Ectodermal cell (in vitro differentiated cells): ENCODE results near the gene RHBG.

Experiments
- H3K27ac ChIP-seq: 2 replicates; pipeline ENCODE4 v1.7.0; 2013; ENCODE audit warnings: mild to moderate bottlenecking, low read depth, low read length; ENCODE audit not compliant: insufficient read depth, poor library complexity, severe bottlenecking
- H3K27me3 ChIP-seq: 2 replicates; pipeline ENCODE4 v1.7.0; 2013; ENCODE audit warnings: mild to moderate bottlenecking, low read length; ENCODE audit not compliant: insufficient read depth, control insufficient read depth, poor library complexity, severe bottlenecking
- H3K36me3 ChIP-seq: one replicate; pipeline ENCODE4 v1.7.0; 2013; ENCODE audit warnings: low read length; ENCODE audit not compliant: control insufficient read depth, insufficient read depth
- H3K4me1 ChIP-seq: one replicate; pipeline ENCODE4 v1.7.0; 2013; ENCODE audit warnings: low read length; ENCODE audit not compliant: control insufficient read depth, insufficient read depth
- H3K4me3 ChIP-seq: 2 replicates; pipeline ENCODE4 v1.7.0; 2013; ENCODE audit warnings: low read depth, low read length, control low read depth; ENCODE audit not compliant: insufficient read depth
- H3K9me3 ChIP-seq: 2 replicates; pipeline ENCODE4 v1.7.0; 2013; ENCODE audit warnings: mild to moderate bottlenecking, low read length, moderate library complexity; ENCODE audit not compliant: control insufficient read depth
- WGBS, 2 experiments: methylation state at CpG; one replicate each; pipeline ENCODE4 v1.1.7; 2013; ENCODE audit warnings: missing lambda C conversion rate in 2 of 2; 5-methylcytosine and 5-hydroxymethylcytosine counted together

Gene RHBG

GRCh38 chr1:156405670-156406069, 36.7 kb downstream of the RHBG start:
- no peak overlapping the region for H3K27ac ChIP-seq
- H3K4me1 ChIP-seq: peaks cover 11% of the 10 kb centered on the region
- H3K27me3 ChIP-seq: peaks cover 93% of the 10 kb centered on the region
- no peaks in the 10 kb centered on the region for H3K9me3 ChIP-seq
- H3K4me3 ChIP-seq: no peak overlapping the region
- WGBS, 2 experiments: 64 to 80% methylated on average over 5 of the region's 5 CpGs
- no peaks in the 10 kb centered on the region for H3K36me3 ChIP-seq

GRCh38 chr1:156406251-156406650, 37.2 kb downstream of the RHBG start:
- 76 to 81% methylated on average over 6 of the region's 6 CpGs for WGBS, 2 experiments
- Histone ChIP-seq H3K9me3 (no peaks in the 10 kb centered on the region), H3K27me3 (peaks cover 93% of the 10 kb centered on the region), H3K4me3 (no peak overlapping the region), H3K36me3 (no peaks in the 10 kb centered on the region), H3K4me1 (peaks cover 9% of the 10 kb centered on the region), H3K27ac (no peak overlapping the region)

GRCh38 chr1:156407344-156407743, 38.3 kb downstream of the RHBG start:
- H3K9me3 ChIP-seq: no peaks in the 10 kb centered on the region
- 88 to 89% methylated on average over 6 of the region's 6 CpGs for WGBS, 2 experiments
- no peak overlapping the region for H3K27ac ChIP-seq
- peaks cover 93% of the 10 kb centered on the region for H3K27me3 ChIP-seq
- H3K4me1 ChIP-seq: no peaks in the 10 kb centered on the region
- H3K36me3 ChIP-seq: no peaks in the 10 kb centered on the region
- H3K4me3 ChIP-seq: no peak overlapping the region

- peaks cover 93% of the 10 kb centered on the region for H3K27me3 ChIP-seq
- H3K4me1 ChIP-seq: no peaks in the 10 kb centered on the region
- no peak overlapping the region for H3K27ac ChIP-seq
- 89 to 91% methylated on average over 10 of the region's 10 CpGs for WGBS, 2 experiments
- H3K9me3 ChIP-seq: no peaks in the 10 kb centered on the region
- H3K4me3 ChIP-seq: no peak overlapping the region
- no peaks in the 10 kb centered on the region for H3K36me3 ChIP-seq
These were observed 38.7 kb downstream of the RHBG start for GRCh38 chr1:156407760-156408159.

DNA sequence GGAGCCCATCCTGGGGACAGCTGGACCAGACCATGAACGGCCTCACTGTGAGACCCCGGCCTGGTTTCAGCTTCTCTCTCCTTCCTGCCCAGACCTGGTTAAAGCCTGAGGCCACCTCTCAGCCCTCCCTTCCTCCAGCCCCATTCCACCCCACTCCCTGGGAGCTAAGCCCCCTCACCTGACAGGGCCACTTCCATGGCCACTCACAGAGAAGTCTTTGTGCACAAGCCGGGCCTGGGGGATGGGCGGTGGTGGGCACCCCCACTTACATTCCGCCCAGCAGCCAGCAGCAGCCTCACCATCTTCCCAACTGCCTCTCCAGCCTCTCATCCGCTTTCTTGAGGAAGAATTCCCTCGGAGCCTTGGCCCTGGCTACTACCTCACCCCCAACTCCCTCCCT, 40.4 kb downstream of the RHBG start:
- 88% methylated on average over 7 of the region's 7 CpGs for WGBS, 2 experiments
- no peak overlapping the region for H3K4me3 ChIP-seq
- H3K27ac ChIP-seq: no peak overlapping the region
- peaks cover 93% of the 10 kb centered on the region for H3K27me3 ChIP-seq
- no peaks in the 10 kb centered on the region for H3K4me1 ChIP-seq
- no peaks in the 10 kb centered on the region for H3K9me3 ChIP-seq
- no peaks in the 10 kb centered on the region for H3K36me3 ChIP-seq

- Histone ChIP-seq H3K4me1 (no peaks in the 10 kb centered on the region), H3K9me3 (no peaks in the 10 kb centered on the region), H3K36me3 (no peaks in the 10 kb centered on the region), H3K27me3 (peaks cover 93% of the 10 kb centered on the region), H3K27ac (no peak overlapping the region), H3K4me3 (no peak overlapping the region)
- 87 to 92% methylated on average over 2 to 4 of the region's 4 CpGs for WGBS, 2 experiments
These were observed 41.2 kb downstream of the RHBG start for GRCh38 chr1:156410238-156410637.

- H3K4me1 ChIP-seq: no peaks in the 10 kb centered on the region
- no peaks in the 10 kb centered on the region for H3K9me3 ChIP-seq
- 92 to 94% methylated on average over 8 of the region's 8 CpGs for WGBS, 2 experiments
- no peaks in the 10 kb centered on the region for H3K36me3 ChIP-seq
- no peak overlapping the region for H3K4me3 ChIP-seq
- peaks cover 93% of the 10 kb centered on the region for H3K27me3 ChIP-seq
- H3K27ac ChIP-seq: no peak overlapping the region
These were observed 41.7 kb downstream of the RHBG start for GRCh38 chr1:156410740-156411139.

GRCh38 chr1:156412653-156413321, 43.8 kb downstream of the RHBG start:
- Histone ChIP-seq H3K27ac (no peak overlapping the region), H3K27me3 (peaks cover 94% of the 10 kb centered on the region), H3K9me3 (no peaks in the 10 kb centered on the region), H3K4me3 (no peak overlapping the region), H3K4me1 (no peaks in the 10 kb centered on the region), H3K36me3 (no peaks in the 10 kb centered on the region)
- WGBS, 2 experiments: 84 to 87% methylated on average over 10 of the region's 10 CpGs

GRCh38 chr1:156413391-156414246, 44.6 kb downstream of the RHBG start:
- 66% methylated on average over 9 to 10 of the region's 10 CpGs for WGBS, 2 experiments
- Histone ChIP-seq H3K4me3 (no peak overlapping the region), H3K27me3 (peaks cover 95% of the 10 kb centered on the region), H3K9me3 (no peaks in the 10 kb centered on the region), H3K27ac (no peak overlapping the region), H3K4me1 (no peaks in the 10 kb centered on the region), H3K36me3 (no peaks in the 10 kb centered on the region)

GRCh38 chr1:156414461-156415064, 45.6 kb downstream of the RHBG start:
- H3K4me3 ChIP-seq: no peak overlapping the region

More at GRCh38 chr1:156414461-156415064, 45.6 kb downstream of the RHBG start:
- Histone ChIP-seq H3K27me3 (peaks cover 95% of the 10 kb centered on the region), H3K9me3 (no peaks in the 10 kb centered on the region), H3K36me3 (no peaks in the 10 kb centered on the region), H3K4me1 (no peaks in the 10 kb centered on the region), H3K27ac (no peak overlapping the region)
- WGBS, 2 experiments: 14 to 22% methylated on average over 8 of the region's 8 CpGs
